Upper lobe of left lung (tissue), 6 donors: ENCODE results near the gene KRT7. TPM values are rescaled to one million over a fixed set of nuclear protein-coding genes. Genes with fewer than 3 reads are reported as not detected.

Source experiments
- ATAC-seq, 2 donors: fragments of 200-7000 bp; cut with Tn5 transposase; one replicate each; pipeline ENCODE4 v1.9.1; 2022; ENCODE audit warnings: mild to moderate bottlenecking in 2 of 2, moderate library complexity in 2 of 2; ENCODE audit not compliant: low FRiP score in 2 of 2
- DNase-seq, 2 donors: peaks; one replicate each; pipeline ENCODE4 v3.0.0-alpha.2; 2019 to 2020
- H3K27ac ChIP-seq, 4 donors: fragments of 200-600 bp; sonication (generic); one replicate each; pipeline ENCODE4 v1.5.1; 2016 to 2019
- H3K27me3 ChIP-seq, 4 donors: fragments of 200-600 bp; sonication (generic); one replicate each; pipeline ENCODE4 v1.5.1; 2017 to 2019
- H3K36me3 ChIP-seq, 4 donors: fragments of 200-600 bp; sonication (generic); one replicate each; pipeline ENCODE4 v1.5.1; 2016 to 2019
- H3K4me1 ChIP-seq, 4 donors: fragments of 200-600 bp; sonication (generic); one replicate each; pipeline ENCODE4 v1.5.1; 2018 to 2019
- H3K4me3 ChIP-seq, 4 donors: fragments of 200-600 bp; sonication (generic); one replicate each; pipeline ENCODE4 v1.5.1; 2017 to 2019; ENCODE audit warnings: mild to moderate bottlenecking in 2 of 4, moderate library complexity in 1 of 4
- H3K9me3 ChIP-seq, 4 donors: fragments of 200-600 bp; sonication (generic); one replicate each; pipeline ENCODE4 v1.5.1; 2018 to 2019
- EP300 ChIP-seq, 4 donors: sonication (generic); formaldehyde crosslinking; IDR thresholded peaks; one replicate each; pipeline ENCODE4 v1.5.1; 2017; ENCODE audit warnings: antibody characterized with exemption in 4 of 4, control low read depth in 2 of 4
- POLR2A ChIP-seq, 4 donors: fragments of 450-650 bp; IDR thresholded peaks; one replicate each; pipeline ENCODE4 v1.5.1; 2016 to 2017; ENCODE audit warnings: antibody characterized with exemption in 4 of 4, mild to moderate bottlenecking in 2 of 4
- POLR2AphosphoS5 ChIP-seq, 2 donors: sonication (generic); formaldehyde crosslinking; IDR thresholded peaks; one replicate each; pipeline ENCODE4 v1.5.1; 2017; ENCODE audit warnings: antibody characterized with exemption in 2 of 2
- WGBS, 2 donors: methylation state at CpG; one replicate each; pipeline ENCODE4 v1.1.5; 2017 to 2018; 5-methylcytosine and 5-hydroxymethylcytosine counted together
- total RNA-seq, 6 donors: library from RNA; depleted of rRNA in 4 of 6; stranded (reverse); fragments of >200 nt in 4 of 6; gene quantifications; one replicate each; pipeline versions ENCODE4 v1.1.0 to v1.2.1, GENCODE V29; 2016 to 2021
- TF ChIP-seq, protein P1 (sequence below), 6 experiments: fragments of 450-650 bp in 4 of 6; fragments of 200-600 bp in 2 of 6; sonication (generic) in 2 of 6; IDR thresholded peaks; one replicate each; pipeline ENCODE4 v1.5.1; 2016 to 2019; ENCODE audit warnings: antibody characterized with exemption in 6 of 6
- donor health status: DM: no; HTN: no; CAD: no; lungs with moderate emphysema.
- donor health status: DM: no; HTN: yes; CAD: no; lungs with severe emphysema.

KRT7 gene
- total RNA-seq, 6 donors from 2014 or later, result 247 to 1,279 (median 821) TPM

DNA sequence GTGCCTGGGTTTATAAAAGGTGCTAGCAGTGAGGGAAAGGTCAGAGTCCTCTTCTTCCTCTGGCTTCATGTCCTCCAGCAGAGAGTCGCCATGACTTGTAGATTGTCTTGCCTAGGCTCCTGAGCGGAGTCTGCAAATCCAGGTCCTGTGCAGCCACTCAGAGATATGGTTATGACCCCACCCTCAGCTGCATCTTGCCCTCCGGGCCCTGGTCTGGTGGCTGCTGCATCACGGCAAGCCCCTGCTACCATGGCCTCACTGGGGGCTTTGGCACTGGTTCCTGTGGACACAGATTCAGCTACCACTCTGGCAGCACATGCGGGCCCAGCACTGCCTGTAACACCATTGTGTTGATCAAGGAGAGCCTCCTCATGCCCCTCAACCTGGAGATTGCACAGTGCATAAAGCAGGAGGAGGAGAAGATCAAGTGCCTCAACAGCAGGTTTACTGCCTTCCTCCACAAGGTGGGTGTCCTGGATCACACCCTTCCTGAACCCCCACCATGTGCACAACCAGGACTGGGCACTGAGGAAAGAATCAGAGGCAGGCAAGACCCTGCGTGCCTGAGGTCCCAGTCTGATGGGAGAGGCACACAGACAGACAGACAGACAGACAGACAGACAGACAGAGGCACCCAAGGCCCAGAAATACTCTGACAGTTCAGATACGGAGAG lies 30.9 kb downstream of the KRT7 start:
- no peak for ATAC-seq
- H3K36me3 ChIP-seq, result no peaks in the 10 kb centered on the region
- no peaks in the 10 kb centered on the region for H3K27me3 ChIP-seq
- no peak overlapping the region for H3K4me3 ChIP-seq
- no peaks in the 10 kb centered on the region for H3K9me3 ChIP-seq
- DNase-seq, result no peak
- TF ChIP-seq POLR2A (IDR thresholded peaks at IDR 0.05), result no peak
- TF ChIP-seq EP300 (IDR thresholded peaks at IDR 0.05), result no peak
- TF ChIP-seq POLR2AphosphoS5 (IDR thresholded peaks at IDR 0.05), result no peak
- TF ChIP-seq, protein P1, sequence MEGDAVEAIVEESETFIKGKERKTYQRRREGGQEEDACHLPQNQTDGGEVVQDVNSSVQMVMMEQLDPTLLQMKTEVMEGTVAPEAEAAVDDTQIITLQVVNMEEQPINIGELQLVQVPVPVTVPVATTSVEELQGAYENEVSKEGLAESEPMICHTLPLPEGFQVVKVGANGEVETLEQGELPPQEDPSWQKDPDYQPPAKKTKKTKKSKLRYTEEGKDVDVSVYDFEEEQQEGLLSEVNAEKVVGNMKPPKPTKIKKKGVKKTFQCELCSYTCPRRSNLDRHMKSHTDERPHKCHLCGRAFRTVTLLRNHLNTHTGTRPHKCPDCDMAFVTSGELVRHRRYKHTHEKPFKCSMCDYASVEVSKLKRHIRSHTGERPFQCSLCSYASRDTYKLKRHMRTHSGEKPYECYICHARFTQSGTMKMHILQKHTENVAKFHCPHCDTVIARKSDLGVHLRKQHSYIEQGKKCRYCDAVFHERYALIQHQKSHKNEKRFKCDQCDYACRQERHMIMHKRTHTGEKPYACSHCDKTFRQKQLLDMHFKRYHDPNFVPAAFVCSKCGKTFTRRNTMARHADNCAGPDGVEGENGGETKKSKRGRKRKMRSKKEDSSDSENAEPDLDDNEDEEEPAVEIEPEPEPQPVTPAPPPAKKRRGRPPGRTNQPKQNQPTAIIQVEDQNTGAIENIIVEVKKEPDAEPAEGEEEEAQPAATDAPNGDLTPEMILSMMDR (IDR thresholded peaks at IDR 0.05), result no peak
- no peaks in the 10 kb centered on the region for H3K4me1 ChIP-seq
- H3K27ac ChIP-seq, result no peak overlapping the region
- WGBS, 2 donors, result 65 to 92% methylated on average over 4 to 7 of the region's 7 CpGs

DNA sequence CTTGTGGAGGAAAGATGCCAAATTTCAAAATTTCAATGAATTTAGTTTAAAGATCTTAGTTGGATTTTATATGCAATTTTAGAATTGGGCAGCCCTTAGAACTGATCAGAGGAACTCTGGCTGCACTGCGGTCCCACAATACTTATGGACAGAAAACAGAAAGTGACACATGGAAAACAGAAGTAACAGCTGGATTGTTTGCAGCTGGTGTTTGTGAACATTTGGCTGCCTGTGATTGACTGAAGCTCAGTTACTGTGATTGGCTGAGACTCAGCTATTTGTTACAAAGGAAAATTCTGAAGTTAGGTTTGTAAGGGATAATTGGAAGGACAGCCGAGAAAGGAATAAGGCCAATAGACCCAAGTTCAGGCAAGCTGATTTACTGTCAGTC lies 31.4 kb downstream of the KRT7 start:
- ATAC-seq, result no peak
- TF ChIP-seq EP300 (IDR thresholded peaks at IDR 0.05) (no peak), POLR2AphosphoS5 (IDR thresholded peaks at IDR 0.05) (no peak), POLR2A (IDR thresholded peaks at IDR 0.05) (no peak)
- TF ChIP-seq, protein P1 (IDR thresholded peaks at IDR 0.05), result no peak
- no peaks in the 10 kb centered on the region for H3K27me3 ChIP-seq
- H3K9me3 ChIP-seq, result no peaks in the 10 kb centered on the region
- H3K4me1 ChIP-seq, result no peaks in the 10 kb centered on the region
- DNase-seq, result no peak
- H3K36me3 ChIP-seq, result no peaks in the 10 kb centered on the region
- no peak overlapping the region for H3K4me3 ChIP-seq
- WGBS, 2 donors, result 65 to 79% methylated on average over 2 of the region's 2 CpGs
- no peak overlapping the region for H3K27ac ChIP-seq

DNA sequence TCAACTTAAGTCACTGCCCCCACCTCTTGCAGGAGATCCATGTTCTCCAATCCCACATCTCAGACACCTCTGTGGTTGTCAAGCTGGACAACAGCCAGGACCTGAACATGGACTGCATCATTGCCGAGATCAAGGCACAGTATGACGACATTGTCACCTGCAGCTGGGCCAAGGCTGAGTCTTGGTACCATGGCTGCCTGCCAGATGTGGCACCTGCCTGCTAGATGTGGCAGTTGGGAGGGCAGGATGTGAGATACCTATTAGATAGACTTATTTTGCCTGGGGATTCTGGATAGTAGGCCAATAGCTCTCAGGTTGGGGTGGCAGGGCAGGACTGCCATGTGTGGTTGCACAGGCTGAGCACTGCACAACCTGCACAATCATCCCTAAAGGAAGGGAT lies 33.5 kb downstream of the KRT7 start:
- no peak overlapping the region for H3K27ac ChIP-seq
- H3K4me3 ChIP-seq, result no peak overlapping the region
- H3K4me1 ChIP-seq, result no peaks in the 10 kb centered on the region
- H3K9me3 ChIP-seq, result no peaks in the 10 kb centered on the region
- H3K36me3 ChIP-seq, result no peaks in the 10 kb centered on the region
- DNase-seq (no peak), ATAC-seq (no peak)
- 79 to 87% methylated on average over 2 of the region's 2 CpGs for WGBS, 2 donors
- H3K27me3 ChIP-seq, result no peaks in the 10 kb centered on the region
- TF ChIP-seq, protein P1 (IDR thresholded peaks at IDR 0.05), result no peak
- no peak for TF ChIP-seq EP300 (IDR thresholded peaks at IDR 0.05)
- no peak for TF ChIP-seq POLR2A (IDR thresholded peaks at IDR 0.05)
- no peak for TF ChIP-seq POLR2AphosphoS5 (IDR thresholded peaks at IDR 0.05)

DNA sequence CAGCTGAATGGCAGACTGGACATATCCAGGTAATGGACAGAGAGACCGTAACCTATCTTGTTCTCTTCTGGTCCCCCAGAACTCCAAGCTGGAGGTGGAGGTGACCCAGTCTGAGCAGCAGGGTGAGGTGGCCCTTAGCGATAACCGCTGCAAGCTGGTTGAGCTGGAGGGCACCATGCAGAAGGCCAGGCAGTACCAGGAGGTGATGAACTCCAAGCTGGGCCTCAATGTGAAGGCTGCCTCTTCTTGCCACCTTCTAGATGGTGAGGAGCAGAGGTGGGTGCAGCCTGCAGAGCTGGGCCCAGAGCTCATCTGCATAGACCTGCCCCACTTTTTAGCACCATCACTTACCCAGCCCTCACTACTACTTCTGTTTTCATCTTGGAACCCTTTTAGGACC lies 34.2 kb downstream of the KRT7 start:
- no peaks in the 10 kb centered on the region for H3K27me3 ChIP-seq
- H3K4me3 ChIP-seq, result no peak overlapping the region
- no peak for TF ChIP-seq POLR2AphosphoS5 (IDR thresholded peaks at IDR 0.05)
- no peak for TF ChIP-seq POLR2A (IDR thresholded peaks at IDR 0.05)
- TF ChIP-seq, protein P1 (IDR thresholded peaks at IDR 0.05), result no peak
- no peak for TF ChIP-seq EP300 (IDR thresholded peaks at IDR 0.05)
- no peaks in the 10 kb centered on the region for H3K9me3 ChIP-seq
- 86 to 100% methylated on average over 1 to 3 of the region's 3 CpGs for WGBS, 2 donors
- DNase-seq, result no peak
- no peak for ATAC-seq
- H3K27ac ChIP-seq, result no peak overlapping the region
- H3K36me3 ChIP-seq, result no peaks in the 10 kb centered on the region
- H3K4me1 ChIP-seq, result no peaks in the 10 kb centered on the region

DNA sequence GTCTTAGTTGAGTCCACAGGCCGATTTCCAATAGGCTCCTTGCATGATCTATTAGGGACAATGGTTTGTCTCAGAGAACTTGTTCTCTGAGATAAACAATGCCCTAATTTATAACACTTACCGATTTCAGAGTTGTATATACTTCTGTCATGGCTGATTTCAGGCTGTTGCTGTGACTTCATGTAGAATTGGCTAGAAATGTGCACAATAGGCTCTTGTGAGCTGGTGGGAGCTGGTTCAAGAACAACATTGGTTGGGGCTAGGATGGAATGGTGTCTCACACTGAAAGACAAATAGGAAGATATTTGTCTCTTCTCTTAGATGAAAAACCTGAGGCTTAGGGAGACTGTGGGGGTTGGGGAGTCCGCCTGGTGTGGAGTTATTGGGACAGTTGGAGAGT lies 34.7 kb downstream of the KRT7 start:
- Histone ChIP-seq H3K27ac (no peak overlapping the region), H3K4me3 (no peak overlapping the region), H3K9me3 (no peaks in the 10 kb centered on the region), H3K4me1 (no peaks in the 10 kb centered on the region), H3K36me3 (no peaks in the 10 kb centered on the region), H3K27me3 (no peaks in the 10 kb centered on the region)
- ATAC-seq, result no peak
- TF ChIP-seq POLR2AphosphoS5 (IDR thresholded peaks at IDR 0.05) (no peak), POLR2A (IDR thresholded peaks at IDR 0.05) (no peak), EP300 (IDR thresholded peaks at IDR 0.05) (no peak)
- TF ChIP-seq, protein P1 (IDR thresholded peaks at IDR 0.05), result no peak
- 86 to 91% methylated on average over 3 of the region's 3 CpGs for WGBS, 2 donors
- no peak for DNase-seq
